ENCODE data around the gene ZNF846.
A peak's percentile ranks its signal among the peaks of the same experiment; 100 is the strongest.

Gene ZNF846

GRCh38 chr19:9793071-9793591 lies 24.6 kb upstream of the ZNF846 start:
- ChIA-PET CTCF (interaction anchor here (1.2 to 1.3 kb wide), 2 partner anchors 168 to 206 kb away, joined by 5 to 7 read pairs; no protein-coding TSS in a partner anchor), POLR2A (interaction anchor here (0.8 to 1.3 kb wide), 2 partner anchors 13 to 26 kb away, joined by 3 to 7 read pairs; partner anchors contain the start of gene FBXL12)
- Histone ChIP-seq H3K36me3 (ENCODE audit: control insufficient read depth in 2 of 2, insufficient read depth in 1 of 2, low read length in 2 of 2) (no peaks in the 10 kb centered on the region), H3K4me3 (ENCODE audit: low read depth, low read length) (peak overlapping the region; percentile 25; the same call in 1 of the 2 replicates), H3K27ac (ENCODE audit: extremely low read depth, low read depth, low read length) (no peak overlapping the region), H3K9me3 (ENCODE audit: control insufficient read depth, insufficient read depth, low read depth, low read length) (no peaks in the 10 kb centered on the region), H3K4me1 (ENCODE audit: control insufficient read depth, insufficient read depth, low read length) (no peaks in the 10 kb centered on the region)
- TF ChIP-seq ZNF701 (tag by site-specific recombination; IDR thresholded peaks at IDR 0.05) = no peak
- no peak for TF ChIP-seq ZNF645 (tag by site-specific recombination; IDR thresholded peaks at IDR 0.05)
- TF ChIP-seq ZBTB44 (tag by site-specific recombination; IDR thresholded peaks at IDR 0.05) = no peak
- TF ChIP-seq PATZ1 (tag by site-specific recombination; IDR thresholded peaks at IDR 0.05) = no peak
- no peak for TF ChIP-seq ZNF654 (tag by site-specific recombination; IDR thresholded peaks at IDR 0.05; ENCODE audit: low read depth)
- no peak for TF ChIP-seq RBAK (tag by site-specific recombination; IDR thresholded peaks at IDR 0.05)
- TF ChIP-seq ZSCAN30 (tag by site-specific recombination; IDR thresholded peaks at IDR 0.05) = no peak
- no peak for TF ChIP-seq ZNF394 (tag by site-specific recombination; IDR thresholded peaks at IDR 0.05; ENCODE audit: borderline replicate concordance)

GRCh38 chr19:9792206-9793070 lies 23.9 kb upstream of the ZNF846 start:
- POLR2A ChIA-PET = interaction anchor here (1.3 kb wide), 1 partner anchor 26 kb away, joined by 3 read pairs; the partner anchor contains the start of gene FBXL12
- no peak for TF ChIP-seq KLF16 (tag by site-specific recombination; IDR thresholded peaks at IDR 0.05)
- no peak for TF ChIP-seq SALL2 (tag by site-specific recombination; IDR thresholded peaks at IDR 0.05; ENCODE audit: borderline replicate concordance)
- TF ChIP-seq ZNF624 (tag by site-specific recombination; IDR thresholded peaks at IDR 0.05) = no peak
- no peak for TF ChIP-seq ZSCAN5A (tag by site-specific recombination; IDR thresholded peaks at IDR 0.05)
- TF ChIP-seq KLF9 (tag by site-specific recombination; IDR thresholded peaks at IDR 0.05; ENCODE audit: low read depth) = peak; percentile 66
- TF ChIP-seq ZBTB10 (tag by site-specific recombination; IDR thresholded peaks at IDR 0.05) = no peak
- TF ChIP-seq ZNF133 (tag by site-specific recombination; IDR thresholded peaks at IDR 0.05) = no peak
- TF ChIP-seq ZNF426 (tag by site-specific recombination; IDR thresholded peaks at IDR 0.05) = no peak
- TF ChIP-seq MZF1 (tag by site-specific recombination; IDR thresholded peaks at IDR 0.05; ENCODE audit: borderline replicate concordance) = no peak
- TF ChIP-seq ZNF571 (tag by site-specific recombination; IDR thresholded peaks at IDR 0.05) = no peak
- no peak for TF ChIP-seq ZIC2 (tag by site-specific recombination; IDR thresholded peaks at IDR 0.05)
- no peak for TF ChIP-seq ZNF707 (tag by site-specific recombination; IDR thresholded peaks at IDR 0.05)
- no peak for TF ChIP-seq HOXA7 (CRISPR knock-in tag; IDR thresholded peaks at IDR 0.05; ENCODE audit: borderline replicate concordance)
- TF ChIP-seq ZNF677 (tag by site-specific recombination; IDR thresholded peaks at IDR 0.05) = no peak
- TF ChIP-seq ZNF157 (tag by site-specific recombination; IDR thresholded peaks at IDR 0.05) = no peak
- no peak for TF ChIP-seq KLF7 (tag by site-specific recombination; IDR thresholded peaks at IDR 0.05; ENCODE audit: borderline replicate concordance)
- no peak for TF ChIP-seq ZFP69B (tag by site-specific recombination; IDR thresholded peaks at IDR 0.05)

More at GRCh38 chr19:9792206-9793070, 23.9 kb upstream of the ZNF846 start:
- peak overlapping the region; percentile 56 for H3K4me3 ChIP-seq (ENCODE audit: low read depth, low read length)
- H3K36me3 ChIP-seq (ENCODE audit: control insufficient read depth in 2 of 2, insufficient read depth in 1 of 2, low read length in 2 of 2) = no peaks in the 10 kb centered on the region
- H3K27ac ChIP-seq (ENCODE audit: extremely low read depth, low read depth, low read length) = no peak overlapping the region
- CTCF ChIA-PET = no interaction called here
- H3K9me3 ChIP-seq (ENCODE audit: control insufficient read depth, insufficient read depth, low read depth, low read length) = no peaks in the 10 kb centered on the region
- no peaks in the 10 kb centered on the region for H3K4me1 ChIP-seq (ENCODE audit: control insufficient read depth, insufficient read depth, low read length)
